ENCODE data around the gene ESYT1. TPM values are rescaled to one million over a fixed set of nuclear protein-coding genes. Genes with fewer than 3 reads are reported as not detected.

Gene ESYT1
- total RNA-seq, 1 experiment from 2014 or later: 91.1 TPM

GRCh38 chr12:56079723-56080555 is 48.1 kb upstream of the ESYT1 start, which contains the start of gene ERBB3:
Gene ERBB3, plus strand, starts transcription at chr12:56080165. Its CDS starts 136 bp downstream, at chr12:56080301.
- no peak for TF ChIP-seq CTCF (IDR thresholded peaks at IDR 0.05; ENCODE audit: unreplicated experiment)
- H3K4me1 Mint-ChIP-seq (ENCODE audit: low read depth, unreplicated experiment): peaks cover 24% of the 10 kb centered on the region
- BruUV-seq (replicated peaks): no TSS peak
- no peaks in the 10 kb centered on the region for H3K27me3 Mint-ChIP-seq (ENCODE audit: unreplicated experiment)
- H3K27ac Mint-ChIP-seq (ENCODE audit: unreplicated experiment): peak within 1 kb of the TSS; percentile 95
- intact Hi-C loops (cut with micrococcal nuclease; ENCODE audit: unreplicated experiment): loop anchor here (1.0 kb wide), 1 partner anchor 33 kb away; no protein-coding TSS in a partner anchor
- peak; percentile 94 for DNase-seq
- CTCF ChIA-PET: interaction anchor here (0.5 to 1.7 kb wide), 14 partner anchors 11 to 416 kb away, joined by 3 to 23 read pairs (median 4); partner anchors contain the start of genes ORMDL2, PA2G4, SARNP and SMARCC2
- H3K9me3 Mint-ChIP-seq (ENCODE audit: low read depth, unreplicated experiment): no peaks in the 10 kb centered on the region
- H3K4me3 Mint-ChIP-seq (ENCODE audit: low read depth, unreplicated experiment): peak within 1 kb of the TSS; percentile 99
- H3K36me3 Mint-ChIP-seq (ENCODE audit: insufficient read depth, unreplicated experiment): peaks cover 52% of the 10 kb centered on the region

GRCh38 chr12:56080556-56081138 is 47.4 kb upstream of the ESYT1 start:
- TF ChIP-seq CTCF (IDR thresholded peaks at IDR 0.05; ENCODE audit: unreplicated experiment): no peak
- intact Hi-C loops (cut with micrococcal nuclease; ENCODE audit: unreplicated experiment): no loop called here
- Mint-ChIP-seq H3K27me3 (ENCODE audit: unreplicated experiment) (no peaks in the 10 kb centered on the region), H3K36me3 (ENCODE audit: insufficient read depth, unreplicated experiment) (peaks cover 59% of the 10 kb centered on the region), H3K4me1 (ENCODE audit: low read depth, unreplicated experiment) (peaks cover 24% of the 10 kb centered on the region), H3K4me3 (ENCODE audit: low read depth, unreplicated experiment) (peak overlapping the region; percentile 99), H3K9me3 (ENCODE audit: low read depth, unreplicated experiment) (no peaks in the 10 kb centered on the region), H3K27ac (ENCODE audit: unreplicated experiment) (peak overlapping the region; percentile 95)
- BruUV-seq (replicated peaks): no TSS peak
- CTCF ChIA-PET: interaction anchor here (0.7 to 1.7 kb wide), 7 partner anchors 10 to 263 kb away, joined by 3 to 6 read pairs (median 3); partner anchors contain the start of genes ORMDL2, PA2G4 and SARNP
- DNase-seq: peak; percentile 55

DNA sequence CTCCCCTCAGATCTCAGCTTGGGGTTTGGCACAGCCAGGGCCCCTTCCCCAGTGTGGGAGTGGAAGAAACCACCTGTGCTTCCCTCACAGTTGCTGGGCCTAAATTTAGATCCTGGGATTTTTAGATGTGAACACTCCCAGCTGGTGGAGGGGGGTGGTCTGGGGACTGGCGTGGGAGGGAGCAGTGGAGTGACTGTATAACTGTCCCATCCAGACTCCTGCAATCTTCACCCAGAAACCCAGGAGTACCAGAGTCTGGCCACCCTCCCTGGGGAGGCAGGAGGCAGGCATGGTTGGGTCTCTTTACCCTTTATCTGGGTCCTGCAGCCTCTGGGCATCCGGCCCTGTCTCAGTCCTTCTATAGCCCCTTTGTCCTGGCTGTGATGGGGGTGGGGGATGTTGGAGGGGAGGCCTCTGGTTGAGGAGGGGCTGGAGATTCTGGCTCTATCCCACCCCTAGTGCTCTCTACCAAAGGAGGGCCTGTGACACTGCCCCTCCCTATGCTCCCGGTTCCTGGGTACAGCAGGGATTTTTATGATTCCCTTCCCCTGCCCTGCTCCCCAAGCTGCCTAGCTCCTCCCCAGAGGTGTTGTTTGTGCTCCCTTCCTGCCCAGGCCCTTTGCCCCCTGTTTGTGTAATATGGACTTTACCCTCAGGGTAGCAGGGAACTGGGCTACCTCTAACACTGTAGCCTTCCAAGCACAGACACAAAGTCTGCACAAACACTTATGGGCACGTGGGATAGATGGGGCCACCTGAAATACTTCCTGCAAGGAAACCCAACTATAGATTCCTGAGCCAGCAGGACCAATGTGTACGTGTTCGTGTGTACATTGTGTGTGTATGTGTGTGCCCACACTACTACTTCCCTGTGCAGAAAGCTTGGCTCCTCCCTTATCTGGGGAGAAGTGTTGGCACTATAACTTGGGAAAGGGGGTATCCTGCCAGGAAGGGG is 46.4 kb upstream of the ESYT1 start:
- Mint-ChIP-seq H3K4me3 (ENCODE audit: low read depth, unreplicated experiment) (peak overlapping the region; percentile 99), H3K27me3 (ENCODE audit: unreplicated experiment) (no peaks in the 10 kb centered on the region), H3K27ac (ENCODE audit: unreplicated experiment) (peak overlapping the region; percentile 95), H3K36me3 (ENCODE audit: insufficient read depth, unreplicated experiment) (peaks cover 69% of the 10 kb centered on the region), H3K9me3 (ENCODE audit: low read depth, unreplicated experiment) (no peaks in the 10 kb centered on the region), H3K4me1 (ENCODE audit: low read depth, unreplicated experiment) (peaks cover 31% of the 10 kb centered on the region)
- TF ChIP-seq CTCF (IDR thresholded peaks at IDR 0.05; ENCODE audit: unreplicated experiment): no peak
- BruUV-seq (replicated peaks): no TSS peak
- CTCF ChIA-PET: interaction anchor here (0.6 to 1.4 kb wide), 4 partner anchors 11 to 24 kb away, joined by 3 to 6 read pairs (median 3); partner anchors contain the start of gene PA2G4
- intact Hi-C loops (cut with micrococcal nuclease; ENCODE audit: unreplicated experiment): no loop called here
- DNase-seq: peak; percentile 60

DNA sequence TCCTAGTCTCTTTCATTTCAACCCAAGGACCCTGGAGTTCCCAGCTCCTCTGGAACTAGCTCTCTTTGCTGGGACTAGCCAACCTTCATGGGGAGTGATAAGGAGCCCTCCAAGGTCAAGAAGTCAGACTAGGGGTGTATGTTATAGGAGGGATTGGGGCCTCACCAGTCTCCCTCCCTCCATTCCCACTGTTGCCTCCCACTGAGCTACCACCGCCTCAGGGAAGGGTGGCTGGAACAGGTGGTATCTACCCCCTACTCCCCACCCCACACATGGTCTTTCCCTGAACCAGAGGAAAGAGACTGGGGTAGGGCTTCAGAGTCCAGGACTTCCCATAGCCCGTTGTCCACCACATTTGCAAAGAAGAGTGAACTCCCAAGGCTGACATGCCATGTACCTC is 45.7 kb upstream of the ESYT1 start:
- no peak for TF ChIP-seq CTCF (IDR thresholded peaks at IDR 0.05; ENCODE audit: unreplicated experiment)
- no peak for DNase-seq
- Mint-ChIP-seq H3K4me3 (ENCODE audit: low read depth, unreplicated experiment) (peak overlapping the region; percentile 99), H3K27ac (ENCODE audit: unreplicated experiment) (no peak overlapping the region), H3K4me1 (ENCODE audit: low read depth, unreplicated experiment) (peaks cover 34% of the 10 kb centered on the region), H3K27me3 (ENCODE audit: unreplicated experiment) (no peaks in the 10 kb centered on the region), H3K9me3 (ENCODE audit: low read depth, unreplicated experiment) (no peaks in the 10 kb centered on the region), H3K36me3 (ENCODE audit: insufficient read depth, unreplicated experiment) (peaks cover 75% of the 10 kb centered on the region)
- intact Hi-C loops (cut with micrococcal nuclease; ENCODE audit: unreplicated experiment): no loop called here
- CTCF ChIA-PET: interaction anchor here (0.9 kb wide), 1 partner anchor 22 kb away, joined by 3 read pairs; the partner anchor contains the start of gene PA2G4
- no TSS peak for BruUV-seq (replicated peaks)

Data from Calu3 (cell line).